Omental fat pad (tissue), 4 donors: Measurements from ENCODE around the gene RRAGD. TPM values are rescaled to one million over a fixed set of nuclear protein-coding genes. Genes with fewer than 3 reads are reported as not detected.
A peak's percentile ranks its signal among the peaks of the same experiment; 100 is the strongest.
"Not testable (repeated sequence)": the region's sequence is repeated elsewhere in the genome, so short reads cannot be mapped to it uniquely, and the experiment has no call there.

ENCODE experiments used
- ATAC-seq: fragments of 150-250 bp; one replicate; pipeline ENCODE4 v1.9.1; 2016; ENCODE audit warnings: mild to moderate bottlenecking, moderate library complexity; ENCODE audit not compliant: low FRiP score
- DNase-seq: peaks from one replicate; pipeline ENCODE4 v3.0.0-alpha.2; 2019; ENCODE audit warnings: low spot score
- total RNA-seq, 4 donors: library from RNA; depleted of rRNA; stranded (reverse); fragments of >200 nt; gene quantifications; one replicate each; pipeline ENCODE4 v1.1.0, GENCODE V29; 2016
- TF ChIP-seq, protein P1 (sequence below), 3 donors: fragments of 450-650 bp; IDR thresholded peaks; one replicate each; pipeline ENCODE4 v1.5.1; 2016 to 2017; ENCODE audit warnings: antibody characterized with exemption in 3 of 3, mild to moderate bottlenecking in 3 of 3, moderate library complexity in 2 of 3

RRAGD gene
- total RNA-seq, 4 donors from 2014 or later: 11.8 to 41.8 (median 16.5) TPM

DNA sequence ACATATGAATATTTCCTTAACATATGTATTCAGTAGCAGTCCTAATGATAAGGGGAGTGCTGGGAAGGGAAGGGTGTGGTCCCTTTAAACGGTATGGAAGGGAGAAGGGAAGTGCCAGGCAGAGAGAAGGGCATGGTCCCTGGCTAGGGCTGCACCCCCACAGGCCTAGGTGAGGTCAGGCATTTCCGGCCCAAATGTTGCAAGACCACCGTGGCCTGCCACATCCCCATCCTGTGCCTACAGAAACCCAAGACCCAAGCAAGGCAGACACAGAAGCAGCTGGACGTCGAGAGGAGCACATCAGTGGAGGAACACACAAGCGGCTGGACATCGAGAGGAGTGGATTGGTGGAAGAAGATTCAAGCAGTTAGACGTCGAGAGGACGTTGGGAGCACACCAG, 5.9 kb downstream of the RRAGD start:
- TF ChIP-seq, protein P1, sequence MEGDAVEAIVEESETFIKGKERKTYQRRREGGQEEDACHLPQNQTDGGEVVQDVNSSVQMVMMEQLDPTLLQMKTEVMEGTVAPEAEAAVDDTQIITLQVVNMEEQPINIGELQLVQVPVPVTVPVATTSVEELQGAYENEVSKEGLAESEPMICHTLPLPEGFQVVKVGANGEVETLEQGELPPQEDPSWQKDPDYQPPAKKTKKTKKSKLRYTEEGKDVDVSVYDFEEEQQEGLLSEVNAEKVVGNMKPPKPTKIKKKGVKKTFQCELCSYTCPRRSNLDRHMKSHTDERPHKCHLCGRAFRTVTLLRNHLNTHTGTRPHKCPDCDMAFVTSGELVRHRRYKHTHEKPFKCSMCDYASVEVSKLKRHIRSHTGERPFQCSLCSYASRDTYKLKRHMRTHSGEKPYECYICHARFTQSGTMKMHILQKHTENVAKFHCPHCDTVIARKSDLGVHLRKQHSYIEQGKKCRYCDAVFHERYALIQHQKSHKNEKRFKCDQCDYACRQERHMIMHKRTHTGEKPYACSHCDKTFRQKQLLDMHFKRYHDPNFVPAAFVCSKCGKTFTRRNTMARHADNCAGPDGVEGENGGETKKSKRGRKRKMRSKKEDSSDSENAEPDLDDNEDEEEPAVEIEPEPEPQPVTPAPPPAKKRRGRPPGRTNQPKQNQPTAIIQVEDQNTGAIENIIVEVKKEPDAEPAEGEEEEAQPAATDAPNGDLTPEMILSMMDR (IDR thresholded peaks at IDR 0.05): no peak
- ATAC-seq: no peak
- no peak for DNase-seq

GRCh38 chr6:89404512-89404911, 7.6 kb downstream of the RRAGD start:
- TF ChIP-seq, protein P1 (IDR thresholded peaks at IDR 0.05): no peak

GRCh38 chr6:89402776-89403175, 9.3 kb downstream of the RRAGD start:
- TF ChIP-seq, protein P1 (IDR thresholded peaks at IDR 0.05): no peak
- no peak for DNase-seq
- ATAC-seq: no peak

More at GRCh38 chr6:89404512-89404911, 7.6 kb downstream of the RRAGD start:
- no peak for DNase-seq
- ATAC-seq: no peak

- TF ChIP-seq, protein P1 (IDR thresholded peaks at IDR 0.05): no peak
- ATAC-seq: peak; percentile 71
- DNase-seq: no peak
Measured at GRCh38 chr6:89400912-89401399, 11.1 kb downstream of the RRAGD start.

DNA sequence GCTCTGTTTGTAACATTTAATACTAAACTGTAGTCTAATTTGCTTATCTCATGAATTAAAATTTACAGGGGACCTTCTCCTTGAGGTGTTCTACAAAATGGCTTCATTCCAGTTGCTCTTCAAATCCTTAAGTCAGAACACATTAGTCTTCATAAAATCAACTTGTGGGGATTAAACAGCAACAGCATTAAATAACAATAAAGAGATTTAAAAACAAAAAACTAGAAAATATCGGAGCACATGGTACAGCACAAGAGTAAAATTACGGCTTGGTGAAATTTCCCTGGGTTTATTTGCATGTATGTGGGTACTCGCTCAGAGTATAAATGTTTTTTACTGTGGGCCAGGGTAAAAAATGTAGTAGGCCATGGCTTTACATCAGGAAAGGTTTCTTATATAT, 12.0 kb downstream of the RRAGD start:
- DNase-seq (no peak), ATAC-seq (no peak)
- TF ChIP-seq, protein P1 (IDR thresholded peaks at IDR 0.05): no peak

GRCh38 chr6:89398762-89399525, 13.1 kb downstream of the RRAGD start:
- no peak for ATAC-seq
- DNase-seq: no peak

DNA sequence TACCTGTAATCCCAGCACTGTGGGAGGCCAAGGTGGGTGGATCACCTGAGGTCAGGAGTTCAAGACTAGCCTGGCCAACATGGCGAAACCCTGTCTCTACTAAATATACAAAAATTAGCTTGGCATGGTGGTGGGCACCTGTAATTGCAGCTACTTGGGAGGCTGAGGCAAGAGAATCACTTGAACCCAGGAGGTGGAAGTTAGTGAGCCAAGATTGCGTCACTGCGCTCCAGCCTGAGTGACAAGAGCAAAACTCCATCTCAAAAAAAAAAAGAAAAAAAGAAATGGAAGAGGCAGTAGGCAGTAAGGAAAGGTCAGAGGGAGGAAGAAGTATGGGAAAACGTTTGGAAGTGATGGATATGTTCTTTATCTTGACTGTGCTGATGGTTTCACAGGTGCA, 14.2 kb downstream of the RRAGD start:
- not testable (repeated sequence) for DNase-seq, ATAC-seq

More at GRCh38 chr6:89398762-89399525, 13.1 kb downstream of the RRAGD start:
- TF ChIP-seq, protein P1 (IDR thresholded peaks at IDR 0.05): no peak
